ENCODE measurements around the gene TMC5.
"Not testable (repeated sequence)": the region's sequence is repeated elsewhere in the genome, so short reads cannot be mapped to it uniquely, and the experiment has no call there.

Gene TMC5

DNA sequence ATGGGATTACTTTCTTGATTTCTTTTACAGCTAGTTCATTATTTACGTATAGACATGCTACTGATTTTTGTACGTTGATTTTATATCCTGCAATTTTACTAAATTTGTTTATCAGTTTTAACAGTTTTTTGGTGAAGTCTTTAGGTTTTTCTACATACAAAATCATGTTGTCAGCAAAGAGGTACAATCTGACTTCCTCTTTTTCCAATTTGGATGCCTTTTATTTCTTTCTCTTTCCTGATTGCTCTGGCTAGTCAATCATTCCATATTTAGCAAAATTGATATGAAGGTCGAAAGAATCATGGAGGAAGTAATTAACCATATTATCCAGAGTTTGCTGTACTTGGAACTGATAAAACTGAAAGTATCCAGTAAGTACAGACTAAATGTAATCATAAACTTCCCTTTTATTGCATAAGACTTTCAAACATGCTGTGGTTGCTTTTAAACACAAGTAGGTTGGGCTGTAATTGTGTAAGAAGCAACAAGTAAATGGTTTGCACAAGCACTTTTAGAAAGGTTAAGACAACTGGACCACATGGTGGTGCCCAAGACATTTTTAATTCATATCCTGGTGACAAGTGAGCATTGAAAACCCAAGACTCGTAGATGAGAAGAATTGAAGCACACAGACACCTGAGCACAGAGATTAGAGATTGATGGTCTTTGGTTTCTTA is 95.8 kb downstream of the TMC5 start:
- no peak for DNase-seq

DNA sequence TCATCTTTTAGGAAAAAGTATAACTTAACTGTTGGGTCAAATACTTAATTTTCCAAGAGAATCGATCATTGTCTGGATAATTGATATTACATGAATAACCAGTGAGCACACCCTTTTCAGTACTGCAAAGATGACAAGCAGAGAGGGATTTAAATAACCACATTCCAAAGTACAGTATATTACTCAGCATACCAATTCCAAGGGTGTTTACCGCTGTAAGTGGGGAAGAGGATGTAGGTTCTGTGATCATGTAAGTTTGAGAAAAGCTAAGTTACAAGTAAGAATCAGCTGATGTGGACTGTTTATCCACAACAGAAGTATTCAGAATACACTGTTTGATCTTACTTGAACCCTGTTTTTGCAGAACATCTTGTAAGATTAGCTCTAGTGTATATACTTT is 98.1 kb downstream of the TMC5 start:
- no peak for DNase-seq

- no peak for DNase-seq
Observed at GRCh38 chr16:19517424-19518089, 99.9 kb downstream of the TMC5 start.

- no peak for DNase-seq
Observed at GRCh38 chr16:19518388-19518787, 100.7 kb downstream of the TMC5 start.

GRCh38 chr16:19520861-19521331 is 103.2 kb downstream of the TMC5 start:
- DNase-seq: no peak

DNA sequence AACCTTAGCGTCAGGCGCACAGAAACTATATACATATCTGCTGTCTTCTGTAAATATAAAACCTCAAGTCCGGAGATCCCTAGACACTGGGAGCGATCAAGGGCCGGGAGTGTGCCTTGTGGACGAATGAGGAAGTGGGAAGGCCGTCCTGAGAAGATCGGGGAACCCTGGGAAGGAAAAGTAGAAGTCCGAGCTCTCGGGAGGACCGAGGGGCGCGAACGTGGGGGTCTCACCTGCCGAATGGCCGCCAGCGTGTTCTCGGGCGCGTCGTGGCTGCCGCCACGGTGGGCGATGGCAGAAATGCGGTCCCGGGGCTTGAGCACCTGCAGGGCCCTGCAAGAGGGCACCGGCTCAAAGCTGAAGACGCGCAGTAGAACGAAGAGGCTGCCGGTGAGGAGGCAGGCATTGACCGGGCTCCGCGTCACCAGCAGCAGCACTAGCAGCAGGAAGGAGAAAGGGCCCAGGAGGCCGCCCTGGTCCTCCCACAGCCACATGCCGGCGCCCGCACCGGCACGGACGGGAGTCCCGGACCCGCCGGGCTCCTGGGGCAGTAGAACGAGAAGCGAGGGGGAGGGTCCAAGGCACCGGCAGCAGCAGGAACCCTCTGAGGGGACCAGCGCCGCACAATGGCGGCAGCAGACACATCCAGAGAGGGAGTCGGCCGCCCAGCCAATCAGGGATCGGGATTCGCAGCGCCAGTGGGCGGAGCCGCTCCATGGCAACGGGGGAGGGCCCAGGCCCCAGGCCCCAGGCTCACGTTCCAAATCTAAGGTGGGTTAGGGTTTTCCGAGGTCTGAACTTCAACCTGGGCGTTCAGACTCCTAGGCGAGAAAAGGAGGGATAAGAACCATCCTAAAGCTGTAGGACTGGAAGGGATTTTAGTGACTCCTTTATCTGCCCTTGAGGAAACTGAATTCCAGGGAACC is 104.1 kb downstream of the TMC5 start, which contains the start of gene GDE1:
Gene GDE1, minus strand, starts transcription at position 628 of the 926 bp plus-strand sequence. Its CDS starts 134 bp downstream, at position 494.
- peak; percentile 82 for DNase-seq

GRCh38 chr16:19522397-19522732 is 104.7 kb downstream of the TMC5 start:
- DNase-seq: no peak

DNA sequence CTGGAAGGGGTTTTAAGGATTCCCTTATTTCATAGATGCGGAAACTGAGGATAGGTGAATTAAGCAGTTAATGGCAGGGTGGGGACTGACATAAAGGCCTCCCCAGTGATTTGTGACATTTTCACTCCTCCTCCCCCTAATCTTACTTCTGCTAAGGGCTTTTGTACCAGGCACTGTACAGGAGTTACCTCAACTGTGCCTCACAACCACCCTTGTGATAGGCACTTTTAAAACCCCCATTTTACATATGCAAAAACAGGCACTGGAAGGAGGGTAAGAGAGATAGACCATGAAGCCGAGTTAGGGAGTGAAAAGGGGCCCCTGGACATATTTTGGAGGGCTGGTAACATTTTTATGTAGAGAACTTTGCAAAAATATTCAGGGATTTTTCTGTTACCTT is 105.1 kb downstream of the TMC5 start:
- no peak for DNase-seq

DNA sequence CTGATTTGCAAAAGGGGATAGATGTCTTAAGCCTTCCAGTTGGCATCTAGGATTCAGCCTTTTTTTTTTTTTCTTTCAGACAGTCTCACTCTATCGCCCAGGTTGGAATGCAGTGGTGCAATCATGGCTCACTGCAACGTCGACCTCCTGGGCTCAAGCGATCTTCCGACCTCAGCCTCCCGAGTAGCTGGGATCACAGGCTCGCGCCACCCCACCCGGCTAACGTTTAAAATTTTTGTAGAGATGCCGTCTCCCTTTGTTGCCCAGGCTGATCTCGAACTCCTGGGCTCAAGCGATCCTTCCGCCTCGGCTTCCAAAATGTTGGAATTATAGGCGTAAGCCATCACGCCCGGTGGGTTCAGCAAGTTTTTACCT is 105.5 kb downstream of the TMC5 start:
- DNase-seq: no peak

- DNase-seq: peak; percentile 94
Observed at GRCh38 chr16:19523559-19524355, 106.1 kb downstream of the TMC5 start, which contains the start of gene CCP110. CCP110 (plus strand) TSS chr16:19523942; CDS start chr16:19527882, 3,940 bp downstream.

GRCh38 chr16:19524356-19524615 is 106.6 kb downstream of the TMC5 start:
- no peak for DNase-seq

GRCh38 chr16:19524616-19525384 is 107.1 kb downstream of the TMC5 start:
- no peak for DNase-seq

- no peak for DNase-seq
Observed at GRCh38 chr16:19525385-19525723, 107.7 kb downstream of the TMC5 start.

GRCh38 chr16:19527161-19527560 is 109.5 kb downstream of the TMC5 start:
- DNase-seq: no peak

DNA sequence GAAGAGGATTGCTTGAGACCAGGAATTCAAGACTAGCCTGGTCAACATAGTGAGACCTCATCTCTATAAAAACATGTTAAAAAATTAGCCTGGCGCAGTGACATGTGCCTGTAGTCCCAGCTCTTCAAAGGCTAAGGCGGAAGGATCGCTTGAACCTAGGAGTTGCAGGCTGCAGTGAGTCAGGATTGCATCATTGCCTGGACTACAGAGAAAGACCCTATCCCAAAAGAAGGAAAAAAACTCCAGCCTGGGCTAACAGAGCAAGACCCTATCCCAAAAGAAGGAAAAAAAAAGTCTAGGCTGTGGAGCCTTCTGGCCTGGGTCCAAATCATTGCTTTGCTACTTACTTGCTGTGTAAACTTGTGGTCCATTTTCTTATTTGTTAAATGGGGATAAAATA is 111.0 kb downstream of the TMC5 start:
- DNase-seq: no peak

- DNase-seq: no peak
Observed at GRCh38 chr16:19532601-19533000, 114.9 kb downstream of the TMC5 start.

DNA sequence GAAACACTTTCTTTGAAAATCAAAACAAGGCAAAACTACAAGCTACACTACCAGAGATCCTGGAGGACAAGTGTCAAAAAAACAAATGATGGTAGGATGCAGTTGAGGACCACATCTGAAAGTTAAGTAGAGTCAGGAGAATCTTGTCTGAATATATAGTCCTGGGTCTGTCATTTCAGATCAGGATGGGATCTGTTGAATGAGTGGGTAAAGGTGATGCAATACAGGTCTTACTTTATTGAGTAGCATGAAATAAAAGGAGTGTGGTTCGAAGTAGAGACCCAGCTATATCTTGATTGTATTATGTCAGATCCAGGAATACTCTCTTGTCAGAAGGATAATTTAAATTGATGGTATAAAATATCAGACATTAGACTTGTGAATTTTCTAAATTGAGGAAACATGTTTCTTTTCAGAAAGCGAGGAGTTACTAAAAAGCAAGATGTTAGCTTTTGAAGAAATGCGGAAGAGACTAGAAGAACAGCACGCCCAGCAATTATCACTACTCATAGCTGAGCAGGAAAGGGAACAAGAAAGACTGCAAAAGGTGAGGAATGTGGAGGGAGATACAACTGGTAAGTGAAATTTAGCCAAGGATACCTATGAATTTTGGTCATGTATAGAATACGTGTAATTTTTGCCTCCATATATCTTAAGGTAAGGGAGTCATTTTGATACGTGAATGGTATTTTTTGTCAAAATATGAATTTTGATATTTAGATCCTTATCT is 122.7 kb downstream of the TMC5 start:
- DNase-seq: no peak

GRCh38 chr16:19542138-19542821 is 124.6 kb downstream of the TMC5 start:
- no peak for DNase-seq

- DNase-seq: not testable (repeated sequence)
Observed at GRCh38 chr16:19543278-19543996, 125.8 kb downstream of the TMC5 start.

GRCh38 chr16:19548144-19548543 is 130.5 kb downstream of the TMC5 start:
- DNase-seq: no peak

All from amniotic stem cell (primary cell).